Right lobe of liver (tissue), 4 donors: ENCODE measurements around the gene ARF1.

Experiments
- CTCF ChIP-seq, 4 donors: fragments of 200-600 bp in 3 of 4; fragments of 450-650 bp in 1 of 4; IDR thresholded peaks; one replicate each; pipeline versions ENCODE4 v1.5.1 to v1.8.0; 2016 to 2022; ENCODE audit warnings: antibody characterized with exemption in 4 of 4, mild to moderate bottlenecking in 2 of 4
- POLR2A ChIP-seq: fragments of 450-650 bp; IDR thresholded peaks from one replicate; pipeline ENCODE4 v1.6.1; 2017; ENCODE audit warnings: antibody characterized with exemption, mild to moderate bottlenecking
- donor health status: DM: no; HTN: no; CAD: no.
- donor health status: DM: no; HTN: no; CAD: no.
- donor health status: DM: no; HTN: yes; CAD: no.

GRCh38 chr1:228147768-228148167 is 65.3 kb downstream of the ARF1 start:
- TF ChIP-seq CTCF (IDR thresholded peaks at IDR 0.05) (no peak), POLR2A (no peak)
